SH-SY5Y (cell line): ENCODE measurements around the gene SEMA3D.

Experiments used
- GATA2 ChIP-seq: IDR thresholded peaks from 2 replicates; pipeline ENCODE4 v1.6.1; 2011; ENCODE audit warnings: mild to moderate bottlenecking, low read depth, low read length
- GATA3 ChIP-seq: IDR thresholded peaks from 2 replicates; pipeline ENCODE4 v1.6.1; 2011; ENCODE audit warnings: low read depth, mild to moderate bottlenecking, low read length, moderate library complexity

DNA sequence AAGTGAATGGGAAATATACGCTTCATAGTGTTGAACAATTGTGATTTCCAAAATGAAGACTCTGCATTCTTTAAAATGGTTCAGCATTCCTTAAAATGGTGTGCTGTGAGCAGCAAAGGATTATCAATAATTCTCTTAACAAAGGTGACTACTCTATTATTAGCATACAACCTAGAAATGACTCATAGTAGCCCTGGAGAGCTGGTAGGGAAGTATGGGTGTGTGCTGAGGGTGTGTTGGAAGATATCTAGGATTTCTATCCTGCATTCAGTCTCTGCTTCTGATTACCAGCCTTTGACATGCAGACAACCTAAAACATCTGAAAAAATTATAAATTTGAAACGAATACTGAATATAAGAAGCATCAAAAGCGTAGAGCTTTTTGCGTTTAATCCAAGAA is 72.5 kb downstream of the SEMA3D start:
- no peak for TF ChIP-seq GATA2
- TF ChIP-seq GATA3, result no peak
